ENCODE data around the gene ZNF558.
A peak's percentile ranks its signal among the peaks of the same experiment; 100 is the strongest.

ZNF558 gene

DNA sequence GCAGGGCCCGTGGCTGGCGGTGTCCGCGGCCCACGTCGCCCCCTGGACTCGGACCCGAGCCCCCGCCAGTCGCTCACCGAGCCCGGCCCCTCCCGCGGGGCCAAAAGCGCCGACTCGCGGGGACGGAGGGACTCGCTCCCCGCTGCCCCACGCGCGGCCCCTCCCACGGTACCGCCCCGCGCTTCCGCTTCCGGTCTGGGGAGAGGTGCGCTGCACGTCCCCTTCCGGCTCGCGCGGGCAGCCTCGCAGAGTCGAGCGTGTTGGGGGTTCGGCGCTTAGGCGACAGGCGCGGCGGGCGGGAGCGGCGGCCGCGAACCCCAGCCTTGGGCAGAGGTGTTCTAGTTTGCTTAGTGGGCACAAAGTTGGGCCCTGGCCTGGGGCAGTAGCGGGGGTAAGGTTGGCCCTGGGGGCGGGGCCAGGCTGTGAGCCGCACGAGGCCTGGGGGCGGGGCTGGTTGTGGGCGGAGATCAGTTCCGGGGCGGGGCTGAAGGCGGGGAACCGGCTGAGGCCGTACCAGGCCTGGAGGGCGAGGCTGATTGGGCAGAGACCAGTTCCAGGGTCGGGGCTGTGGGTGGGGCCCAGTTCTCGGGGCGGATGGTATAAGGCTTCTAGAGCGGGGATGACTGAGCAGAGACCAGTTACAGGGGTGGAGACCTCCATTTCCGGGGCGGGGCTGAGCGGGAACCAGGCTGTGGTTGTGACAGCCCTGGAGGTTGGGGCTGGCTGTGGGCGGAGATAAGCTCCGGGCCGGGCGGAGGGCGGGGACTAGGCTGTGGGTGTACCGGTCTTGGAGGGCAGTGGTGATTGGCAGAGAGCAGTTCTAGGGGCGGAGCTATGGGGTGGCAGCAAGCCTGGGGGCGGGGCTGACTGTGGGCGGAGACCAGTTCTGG lies at the start of gene ZNF558, which contains the start of gene MBD3L1:
TSS of gene ZNF558 (minus strand) at position 173 of the 890 bp plus-strand sequence. CDS start 9,645 bp downstream, outside the sequence.
TSS of gene MBD3L1 (plus strand) at position 246 of the 890 bp plus-strand sequence. CDS start 10,302 bp downstream, outside the sequence.
- DNase-seq (ENCODE audit: low spot score): peak; percentile 98

DNA sequence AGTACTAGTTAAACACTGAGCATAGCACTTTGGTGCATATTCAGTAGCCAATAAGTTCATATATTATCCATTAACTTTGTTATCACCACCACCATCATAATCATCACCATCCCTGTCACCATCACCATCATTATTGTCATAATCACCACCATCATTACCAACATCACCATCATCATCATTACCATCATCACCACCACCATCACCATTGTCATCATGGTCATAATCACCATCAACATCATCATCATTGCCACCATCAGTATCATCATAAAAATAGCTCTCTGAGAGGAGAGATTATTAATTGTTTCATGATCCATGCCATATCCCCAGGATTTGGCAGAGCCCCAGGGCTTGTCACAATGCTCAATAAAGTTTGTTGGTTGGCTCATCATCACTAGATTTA lies 49.4 kb upstream of the ZNF558 start:
- DNase-seq (ENCODE audit: low spot score): no peak

DNA sequence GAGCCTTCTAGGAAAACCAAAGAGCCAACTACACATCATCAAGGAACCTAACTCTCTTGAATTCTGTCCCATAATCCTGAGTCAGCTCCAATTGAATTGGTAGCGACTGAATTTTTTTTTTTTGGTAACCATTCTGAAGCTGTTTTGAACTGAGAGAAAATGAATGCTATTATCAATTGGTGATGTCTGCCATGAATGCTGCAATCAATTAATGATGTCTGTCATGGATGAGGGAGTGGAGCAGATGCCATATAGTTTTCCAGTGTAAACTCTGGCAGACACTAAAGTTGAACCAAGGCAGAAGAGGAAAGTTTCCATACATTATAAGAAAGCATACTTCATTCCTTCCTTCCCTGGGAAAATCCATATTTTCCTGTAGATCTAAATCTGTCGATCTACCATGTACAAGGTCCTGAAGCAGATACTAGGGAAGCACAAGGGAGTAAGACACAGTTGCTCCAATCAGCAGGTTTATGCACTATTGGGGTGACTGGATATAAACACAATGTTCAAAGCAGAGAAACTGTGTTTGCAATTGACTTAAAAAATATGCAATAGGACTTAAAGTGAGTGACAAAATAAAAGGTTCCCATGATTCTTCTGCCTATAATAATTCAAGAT lies 48.9 kb upstream of the ZNF558 start:
- DNase-seq (ENCODE audit: low spot score): no peak

GRCh38 chr19:8877854-8878705 lies 46.0 kb upstream of the ZNF558 start:
- no peak for DNase-seq (ENCODE audit: low spot score)

GRCh38 chr19:8866344-8866743 lies 34.2 kb upstream of the ZNF558 start:
- DNase-seq (ENCODE audit: low spot score): no peak

- DNase-seq (ENCODE audit: low spot score): no peak
These were observed 26.2 kb upstream of the ZNF558 start for GRCh38 chr19:8858260-8858659.

DNA sequence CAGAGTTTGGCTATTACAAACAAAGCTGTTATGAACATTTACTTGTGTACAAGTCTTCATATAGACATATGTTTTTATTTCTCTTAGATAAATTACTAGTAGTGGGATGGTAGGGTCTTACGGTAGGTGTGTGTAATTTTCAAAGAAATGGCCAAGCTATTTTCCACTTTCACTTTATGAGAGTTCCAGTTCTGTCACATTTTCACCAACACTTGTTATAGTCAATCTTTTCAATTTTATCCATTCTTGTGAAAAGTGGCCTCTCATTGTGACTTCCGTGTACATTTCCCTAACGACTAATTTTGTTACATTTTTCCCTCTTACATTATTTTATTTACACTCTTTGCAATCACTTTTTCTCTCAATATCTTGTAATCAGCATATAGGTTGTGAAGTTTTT lies 18.4 kb upstream of the ZNF558 start:
- DNase-seq (ENCODE audit: low spot score): no peak

DNA sequence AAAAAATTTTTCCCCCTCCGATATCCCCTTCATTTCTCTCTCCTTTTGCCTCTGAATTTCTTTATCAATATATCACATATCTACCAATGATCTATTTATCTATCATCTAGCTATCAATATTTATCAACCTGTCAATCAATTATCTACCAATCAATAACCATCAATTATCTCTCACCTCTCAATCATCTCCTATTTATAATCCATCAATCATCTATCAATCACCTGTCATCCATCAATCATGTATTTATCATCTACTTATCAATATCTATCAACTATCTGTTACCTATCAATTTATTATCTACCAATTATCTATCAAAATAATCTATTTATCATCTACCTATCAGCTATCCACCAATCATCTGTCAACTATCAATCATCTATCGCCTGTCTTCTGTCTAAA lies 17.1 kb upstream of the ZNF558 start:
- no peak for DNase-seq (ENCODE audit: low spot score)

GRCh38 chr19:8846819-8847218 lies 14.7 kb upstream of the ZNF558 start:
- DNase-seq (ENCODE audit: low spot score): no peak

- DNase-seq (ENCODE audit: low spot score): no peak
These were observed 8.6 kb upstream of the ZNF558 start for GRCh38 chr19:8840708-8841107.

- no peak for DNase-seq (ENCODE audit: low spot score)
These were observed 3.8 kb upstream of the ZNF558 start for GRCh38 chr19:8835877-8836276.

DNA sequence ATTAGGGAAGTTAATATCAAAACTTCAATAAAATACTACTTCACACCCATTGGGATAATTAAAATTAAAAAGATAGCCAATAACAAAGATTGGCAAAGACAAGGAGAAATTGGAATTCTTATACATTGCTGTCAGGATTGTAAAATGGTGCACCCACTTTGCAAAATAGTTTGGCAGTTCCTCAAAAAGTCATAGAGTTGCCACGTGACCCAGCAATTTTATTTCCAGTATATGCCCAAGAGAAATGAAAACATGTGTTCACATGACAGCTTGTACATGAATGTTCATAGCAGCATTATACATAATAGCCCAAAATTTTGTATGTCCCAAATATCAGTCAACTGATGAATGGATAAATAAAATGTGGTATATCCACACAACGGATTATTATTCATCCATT lies 3.3 kb upstream of the ZNF558 start:
- no peak for DNase-seq (ENCODE audit: low spot score)

DNA sequence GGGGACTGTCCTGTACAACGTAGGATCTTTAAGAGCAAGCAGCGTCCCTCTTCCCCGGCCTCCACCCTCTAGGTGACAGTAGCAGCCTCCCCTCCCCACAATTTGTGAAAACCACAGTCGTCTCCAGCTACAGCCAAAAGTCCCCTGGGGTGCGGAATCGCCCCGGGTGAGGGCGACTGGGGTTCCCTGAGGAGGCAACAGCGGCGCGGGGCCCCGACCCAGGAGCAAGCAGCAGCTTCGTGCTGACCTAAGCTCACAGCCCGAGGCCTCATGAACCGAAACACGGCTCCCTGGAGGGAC lies 322 bp downstream of the ZNF558 start:
- DNase-seq (ENCODE audit: low spot score): no peak

DNA sequence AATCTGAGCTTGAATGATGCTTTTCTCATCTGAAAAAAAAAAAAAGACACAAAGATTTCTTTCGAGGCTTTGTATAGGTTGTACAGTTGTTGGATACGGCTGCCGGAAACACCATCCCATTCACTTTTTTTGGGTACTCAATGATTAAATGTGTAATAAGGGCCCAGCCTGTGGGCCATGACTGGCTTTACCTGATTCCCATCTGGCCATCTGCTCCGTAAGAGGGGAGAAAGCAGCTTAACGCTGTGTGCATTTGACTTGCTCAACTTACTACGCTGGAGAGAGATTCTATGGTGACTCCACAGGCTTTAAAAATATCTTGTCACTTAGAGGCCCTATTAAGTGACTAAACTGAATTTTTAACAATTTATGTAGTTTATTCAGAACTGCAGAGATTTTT lies 731 bp downstream of the ZNF558 start:
- no peak for DNase-seq (ENCODE audit: low spot score)

DNA sequence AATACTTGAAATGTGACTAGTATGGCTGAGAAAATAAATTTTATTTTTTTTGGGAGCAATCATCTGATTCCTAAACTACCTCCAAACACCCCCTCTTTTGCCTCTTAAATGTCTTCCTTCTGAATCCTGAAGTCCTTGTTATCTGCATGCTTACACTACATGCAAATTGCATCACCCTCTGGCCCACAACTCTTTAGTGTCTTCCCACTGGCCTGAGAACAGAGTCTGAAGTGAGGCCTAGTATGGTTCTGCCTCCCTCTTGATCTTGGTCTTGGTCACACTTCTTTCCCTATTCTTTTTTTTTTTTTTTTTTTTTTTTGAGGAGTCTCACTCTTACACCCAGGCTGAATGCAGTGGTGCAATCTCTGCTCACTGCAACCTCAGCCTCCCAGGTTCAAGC lies 4.8 kb downstream of the ZNF558 start:
- DNase-seq (ENCODE audit: low spot score): no peak

- DNase-seq (ENCODE audit: low spot score): no peak
These were observed 5.7 kb downstream of the ZNF558 start for GRCh38 chr19:8826371-8826770.

DNA sequence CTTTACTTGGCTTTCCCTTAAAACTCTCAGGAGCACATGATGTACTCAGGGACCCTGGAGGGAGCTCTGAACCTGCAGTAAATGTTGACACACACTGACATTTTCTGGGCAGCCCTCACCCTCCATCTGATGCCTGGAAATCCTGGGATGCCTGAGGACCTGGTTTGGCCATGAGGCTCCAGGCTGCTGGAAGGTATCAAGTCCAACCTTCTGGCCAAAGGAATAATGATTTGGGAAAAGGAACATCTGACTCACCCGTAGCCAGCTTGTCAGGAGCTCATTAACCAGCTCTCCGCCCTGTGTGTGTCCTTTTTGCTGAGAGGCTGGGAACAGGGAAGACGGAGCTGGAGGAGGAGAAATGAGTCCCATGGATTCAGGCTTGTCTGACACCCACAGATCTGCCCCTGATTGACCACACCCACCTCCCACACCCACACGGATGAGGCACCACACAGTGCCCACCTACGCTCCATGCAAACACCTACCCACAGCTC lies 10.3 kb downstream of the ZNF558 start:
- no peak for DNase-seq (ENCODE audit: low spot score)

- DNase-seq (ENCODE audit: low spot score): no peak
These were observed 11.9 kb downstream of the ZNF558 start for GRCh38 chr19:8820234-8820633.

- DNase-seq (ENCODE audit: low spot score): no peak
These were observed 16.3 kb downstream of the ZNF558 start for GRCh38 chr19:8815780-8816179.

DNA sequence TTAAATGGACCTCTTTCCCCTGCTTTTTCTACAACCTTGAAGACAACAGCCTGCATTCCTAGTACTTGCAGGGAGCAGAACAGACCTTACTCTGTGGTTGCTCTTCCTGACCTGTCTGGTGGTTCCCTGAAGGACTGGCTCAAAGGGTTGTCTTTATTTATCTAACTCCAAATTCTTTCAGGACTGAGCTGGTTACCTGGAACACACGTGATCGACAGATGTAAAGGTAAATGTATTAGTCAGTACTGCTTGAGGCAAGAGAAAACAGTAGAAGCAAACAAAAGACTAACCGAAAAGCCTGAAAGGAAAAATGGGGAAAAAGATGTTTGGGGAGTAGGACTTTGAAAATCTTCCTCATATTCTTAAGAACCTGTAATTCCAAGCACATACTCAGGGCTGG lies 17.9 kb downstream of the ZNF558 start:
- no peak for DNase-seq (ENCODE audit: low spot score)

DNA sequence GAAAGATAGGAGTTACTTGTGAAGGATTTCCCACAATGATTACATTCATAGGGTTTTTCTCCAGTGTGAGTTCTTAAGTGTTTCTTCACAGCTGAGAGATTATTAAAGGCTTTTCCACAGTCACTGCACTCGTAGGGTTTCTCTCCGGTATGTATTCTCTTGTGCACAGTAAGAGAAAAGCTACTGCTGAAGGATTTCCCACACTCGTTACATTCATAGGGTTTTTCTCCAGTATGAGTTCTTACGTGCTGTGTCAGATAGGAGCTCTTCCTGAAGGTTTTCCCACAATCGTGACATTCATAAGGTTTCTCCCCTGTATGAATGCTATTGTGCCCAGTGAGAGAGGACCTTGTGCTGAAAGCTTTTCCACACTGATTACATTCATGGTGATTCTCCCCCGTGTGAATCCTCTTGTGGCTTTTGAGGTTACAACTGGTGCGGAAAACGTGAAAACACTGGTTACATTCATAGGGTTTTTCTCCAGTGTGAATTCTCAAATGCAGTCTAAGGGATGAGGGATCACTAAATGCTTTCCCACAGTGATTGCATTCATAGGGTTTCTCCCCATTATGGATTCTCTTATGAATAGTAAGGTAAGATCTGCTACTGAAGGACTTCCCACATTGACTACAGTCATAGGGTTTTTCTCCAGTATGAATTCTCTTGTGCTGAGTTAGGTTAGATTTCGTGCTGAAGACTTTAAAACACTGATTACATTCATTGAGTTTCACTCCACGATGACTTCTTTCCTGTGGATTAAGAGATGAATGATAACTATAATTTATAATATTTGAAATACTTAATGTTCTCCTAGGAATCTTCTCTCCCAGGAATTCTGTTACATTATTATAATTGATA lies 20.6 kb downstream of the ZNF558 start:
- no peak for DNase-seq (ENCODE audit: low spot score)

- DNase-seq (ENCODE audit: low spot score): no peak
These were observed 25.4 kb downstream of the ZNF558 start for GRCh38 chr19:8806661-8807060.

Data from CD4-positive, alpha-beta T cell treated with Interleukin-2 at 100 ng/mL for 4 hours (primary cell).